Right lobe of liver (tissue), 4 donors: ENCODE results near the gene NEURL1.

Source experiments
- POLR2A ChIP-seq: fragments of 450-650 bp; IDR thresholded peaks from one replicate; pipeline ENCODE4 v1.6.1; 2017; ENCODE audit warnings: antibody characterized with exemption, mild to moderate bottlenecking
- TF ChIP-seq, protein P1 (sequence below), 4 donors: fragments of 200-600 bp in 3 of 4; fragments of 450-650 bp in 1 of 4; IDR thresholded peaks; one replicate each; pipeline versions ENCODE4 v1.5.1 to v1.8.0; 2016 to 2022; ENCODE audit warnings: antibody characterized with exemption in 4 of 4, mild to moderate bottlenecking in 2 of 4
- donor health status: DM: no; HTN: no; CAD: no.
- donor health status: DM: no; HTN: no; CAD: no.
- donor health status: DM: no; HTN: yes; CAD: no.

GRCh38 chr10:103564116-103564501 is 70.6 kb downstream of the NEURL1 start:
- TF ChIP-seq, protein P1, sequence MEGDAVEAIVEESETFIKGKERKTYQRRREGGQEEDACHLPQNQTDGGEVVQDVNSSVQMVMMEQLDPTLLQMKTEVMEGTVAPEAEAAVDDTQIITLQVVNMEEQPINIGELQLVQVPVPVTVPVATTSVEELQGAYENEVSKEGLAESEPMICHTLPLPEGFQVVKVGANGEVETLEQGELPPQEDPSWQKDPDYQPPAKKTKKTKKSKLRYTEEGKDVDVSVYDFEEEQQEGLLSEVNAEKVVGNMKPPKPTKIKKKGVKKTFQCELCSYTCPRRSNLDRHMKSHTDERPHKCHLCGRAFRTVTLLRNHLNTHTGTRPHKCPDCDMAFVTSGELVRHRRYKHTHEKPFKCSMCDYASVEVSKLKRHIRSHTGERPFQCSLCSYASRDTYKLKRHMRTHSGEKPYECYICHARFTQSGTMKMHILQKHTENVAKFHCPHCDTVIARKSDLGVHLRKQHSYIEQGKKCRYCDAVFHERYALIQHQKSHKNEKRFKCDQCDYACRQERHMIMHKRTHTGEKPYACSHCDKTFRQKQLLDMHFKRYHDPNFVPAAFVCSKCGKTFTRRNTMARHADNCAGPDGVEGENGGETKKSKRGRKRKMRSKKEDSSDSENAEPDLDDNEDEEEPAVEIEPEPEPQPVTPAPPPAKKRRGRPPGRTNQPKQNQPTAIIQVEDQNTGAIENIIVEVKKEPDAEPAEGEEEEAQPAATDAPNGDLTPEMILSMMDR (IDR thresholded peaks at IDR 0.05) = no peak
- no peak for TF ChIP-seq POLR2A
